Mucosa of descending colon (tissue), 3 donors: Measurements from ENCODE around the gene FLYWCH2. TPM values are rescaled to one million over a fixed set of nuclear protein-coding genes. Genes with fewer than 3 reads are reported as not detected.

ENCODE experiments used
- ATAC-seq: fragments of 200-7000 bp; cut with Tn5 transposase; one replicate; pipeline ENCODE4 v1.9.1; 2020; ENCODE audit warnings: mild to moderate bottlenecking, moderate library complexity
- DNase-seq, 3 donors: peaks; one replicate each; pipeline ENCODE4 v3.0.0-alpha.2; 2020
- H3K36me3 ChIP-seq: fragments of 200-600 bp; one replicate; pipeline ENCODE4 v1.8.0; 2021; ENCODE audit warnings: low read depth, mild to moderate bottlenecking
- H3K4me1 ChIP-seq: fragments of 200-600 bp; one replicate; pipeline ENCODE4 v1.8.0; 2021; ENCODE audit warnings: low read depth, mild to moderate bottlenecking
- H3K4me3 ChIP-seq: fragments of 200-600 bp; one replicate; pipeline ENCODE4 v1.8.0; 2021; ENCODE audit warnings: mild to moderate bottlenecking
- H3K9me3 ChIP-seq: fragments of 200-600 bp; one replicate; pipeline ENCODE4 v1.8.0; 2021; ENCODE audit warnings: mild to moderate bottlenecking
- CTCF ChIP-seq: fragments of 200-600 bp; IDR thresholded peaks from one replicate; pipeline ENCODE4 v1.8.0; 2022; ENCODE audit warnings: antibody characterized with exemption, mild to moderate bottlenecking
- intact Hi-C, 2 donors: fragments of 100-400 bp; cut with DNase I in 1 of 2; cut with micrococcal nuclease in 1 of 2; formaldehyde crosslinking; loops; one replicate each; pipeline versions ENCODE4 v1.11.0 to v1.11.1; 2022; cut with DNase I, micrococcal nuclease
- total RNA-seq, 3 donors: library from RNA; stranded (reverse); fragmentation: NEBNext Ultra II Directional in 2 of 3; extraction: Animal tissue kit (Norgen Biotek cat#: 25700) in 2 of 3; gene quantifications; one replicate each; pipeline versions ENCODE4 v1.2.1 to v1.2.4, GENCODE V29; 2021 to 2023
- donor health status: DM: no; HTN: no; CAD: no; lungs with moderate emphysema.
- donor health status: DM: no; HTN: no; CAD: no.
- donor health status: DM: no; HTN: yes; CAD: no.

Gene FLYWCH2
- total RNA-seq, 3 donors from 2014 or later: 23.3 to 26.9 (median 25.3) TPM

GRCh38 chr16:2855536-2855935 is 27.5 kb upstream of the FLYWCH2 start:
- DNase-seq (peak in 1 of 3 donors; percentile 24), ATAC-seq (peak; percentile 4)
- Histone ChIP-seq H3K36me3 (no peaks in the 10 kb centered on the region), H3K9me3 (peaks cover 3% of the 10 kb centered on the region), H3K4me1 (peaks cover 5% of the 10 kb centered on the region), H3K4me3 (no peak overlapping the region)
- intact Hi-C loops: no loop called here
- no peak for TF ChIP-seq CTCF

GRCh38 chr16:2856061-2856670 is 26.8 kb upstream of the FLYWCH2 start:
- TF ChIP-seq CTCF: no peak
- H3K9me3 ChIP-seq: peaks cover 7% of the 10 kb centered on the region
- no peak overlapping the region for H3K4me3 ChIP-seq
- DNase-seq (peak in 1 of 3 donors; percentile 62), ATAC-seq (peak; percentile 49)
- H3K4me1 ChIP-seq: peaks cover 5% of the 10 kb centered on the region
- H3K36me3 ChIP-seq: no peaks in the 10 kb centered on the region
- intact Hi-C loops: no loop called here

GRCh38 chr16:2856686-2857450 is 26.1 kb upstream of the FLYWCH2 start:
- ATAC-seq: no peak
- DNase-seq: peak in 1 of 3 donors; percentile 24
- intact Hi-C loops: no loop called here
- H3K9me3 ChIP-seq: peaks cover 7% of the 10 kb centered on the region
- H3K4me3 ChIP-seq: no peak overlapping the region
- TF ChIP-seq CTCF: no peak
- H3K4me1 ChIP-seq: peaks cover 5% of the 10 kb centered on the region
- H3K36me3 ChIP-seq: no peaks in the 10 kb centered on the region

GRCh38 chr16:2857451-2858244 is 25.4 kb upstream of the FLYWCH2 start, which contains the start of gene PRSS22:
Gene PRSS22 (minus strand): TSS chr16:2858170. CDS start chr16:2858104, 66 bp downstream.
- Histone ChIP-seq H3K36me3 (no peaks in the 10 kb centered on the region), H3K9me3 (peaks cover 7% of the 10 kb centered on the region), H3K4me3 (no peak within 1 kb of the TSS), H3K4me1 (peaks cover 5% of the 10 kb centered on the region)
- DNase-seq (peak; percentile 51 to 79 (median 77)), ATAC-seq (peak; percentile 72)
- intact Hi-C loops: no loop called here
- TF ChIP-seq CTCF: no peak

GRCh38 chr16:2858245-2859025 is 24.6 kb upstream of the FLYWCH2 start:
- intact Hi-C loops: no loop called here
- DNase-seq (peak; percentile 82 to 92 (median 88)), ATAC-seq (peak; percentile 91)
- no peak overlapping the region for H3K4me3 ChIP-seq
- H3K4me1 ChIP-seq: peaks cover 5% of the 10 kb centered on the region
- no peak for TF ChIP-seq CTCF
- H3K36me3 ChIP-seq: no peaks in the 10 kb centered on the region
- H3K9me3 ChIP-seq: peaks cover 7% of the 10 kb centered on the region
